Measurements from ENCODE around the gene PRKCZ. TPM values are rescaled to one million over a fixed set of nuclear protein-coding genes. Genes with fewer than 3 reads are reported as not detected.

PRKCZ gene
- total RNA-seq, 1 experiment from 2014 or later, result 45.9 TPM

DNA sequence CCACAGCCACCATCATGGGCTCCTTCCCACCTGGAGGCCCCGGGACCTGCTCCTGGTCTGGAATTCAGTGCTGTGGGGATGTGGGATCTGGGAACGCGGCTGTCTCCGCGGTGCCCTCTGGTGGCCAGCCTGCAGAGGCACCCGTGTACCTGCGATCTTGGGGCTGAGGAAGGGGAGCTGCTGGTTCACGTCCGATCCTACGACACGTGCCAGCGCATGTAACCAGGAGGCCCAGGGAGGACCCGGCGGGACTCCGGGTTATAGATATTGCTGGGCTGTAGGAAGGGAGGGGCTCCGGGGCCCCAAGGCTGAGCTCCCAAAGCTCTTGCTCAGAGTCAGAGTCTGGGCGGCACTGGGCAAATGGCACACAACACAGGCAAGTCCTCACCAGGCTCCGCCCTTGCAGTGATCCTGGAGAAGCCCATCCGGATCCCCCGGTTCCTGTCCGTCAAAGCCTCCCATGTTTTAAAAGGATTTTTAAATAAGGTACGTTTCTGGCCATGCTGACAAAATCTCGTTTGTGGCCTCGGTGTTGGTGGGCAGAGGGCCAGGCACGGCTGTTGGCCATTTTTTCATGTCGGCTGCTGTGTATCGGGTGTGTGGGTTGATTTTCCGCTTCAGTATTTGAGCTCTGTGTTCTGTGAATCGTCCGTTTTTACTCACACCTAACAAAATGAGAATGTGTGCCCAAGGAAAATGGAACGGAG, 124.3 kb downstream of the PRKCZ start:
- Mint-ChIP-seq H3K36me3 (ENCODE audit: insufficient read depth, unreplicated experiment) (peaks cover 16% of the 10 kb centered on the region), H3K9me3 (ENCODE audit: unreplicated experiment) (no peaks in the 10 kb centered on the region), H3K27ac (ENCODE audit: unreplicated experiment) (no peak overlapping the region), H3K4me3 (ENCODE audit: unreplicated experiment) (no peak overlapping the region), H3K27me3 (ENCODE audit: insufficient read depth, unreplicated experiment) (no peaks in the 10 kb centered on the region), H3K4me1 (ENCODE audit: low read depth, unreplicated experiment) (no peaks in the 10 kb centered on the region)
- TF ChIP-seq CTCF (IDR thresholded peaks at IDR 0.05; ENCODE audit: insufficient read depth in 1 of 2, low read depth in 1 of 2, low read length in 1 of 2, severe bottlenecking in 1 of 2, unreplicated experiment in 1 of 2), result peak; percentile 79 to 81
- H3K9me3 ChIP-seq, result no peaks in the 10 kb centered on the region
- peak; percentile 57 to 66 for DNase-seq
- no peaks in the 10 kb centered on the region; the same call in 1 of the 2 replicates for H3K36me3 ChIP-seq (ENCODE audit: control insufficient read depth, insufficient read depth, low read length)
- BruUV-seq (replicated peaks), result no TSS peak
- ChIA-PET POLR2A (no interaction called here), CTCF (interaction anchor here (0.6 to 1.4 kb wide), 5 partner anchors 15 to 230 kb away, joined by 3 to 11 read pairs (median 4); partner anchors contain the start of gene PRKCZ)
- intact Hi-C loops (cut with micrococcal nuclease; ENCODE audit: unreplicated experiment), result loop anchor here (2.0 kb wide), 2 partner anchors 42 to 66 kb away; no protein-coding TSS in a partner anchor
- no peaks in the 10 kb centered on the region for H3K27me3 ChIP-seq (replicated peaks; ENCODE audit: control insufficient read depth, insufficient read depth, low read length)
- H3K4me3 ChIP-seq (ENCODE audit: low read depth, low read length), result no peak overlapping the region
- H3K4me1 ChIP-seq, result no peaks in the 10 kb centered on the region

- Mint-ChIP-seq H3K9me3 (ENCODE audit: unreplicated experiment) (no peaks in the 10 kb centered on the region), H3K4me1 (ENCODE audit: low read depth, unreplicated experiment) (no peaks in the 10 kb centered on the region), H3K36me3 (ENCODE audit: insufficient read depth, unreplicated experiment) (peaks cover 20% of the 10 kb centered on the region), H3K27ac (ENCODE audit: unreplicated experiment) (no peak overlapping the region), H3K27me3 (ENCODE audit: insufficient read depth, unreplicated experiment) (no peaks in the 10 kb centered on the region), H3K4me3 (ENCODE audit: unreplicated experiment) (no peak overlapping the region)
- intact Hi-C loops (cut with micrococcal nuclease; ENCODE audit: unreplicated experiment), result loop anchor here (2.0 kb wide), 2 partner anchors 42 to 66 kb away; no protein-coding TSS in a partner anchor
- CTCF ChIA-PET, result interaction anchor here (0.7 to 1.4 kb wide), 4 partner anchors 15 to 66 kb away, joined by 3 to 11 read pairs (median 6); no protein-coding TSS in a partner anchor
- POLR2A ChIA-PET, result no interaction called here
- no TSS peak for BruUV-seq (replicated peaks)
- Histone ChIP-seq H3K36me3 (ENCODE audit: control insufficient read depth, insufficient read depth, low read length) (no peaks in the 10 kb centered on the region; the same call in 1 of the 2 replicates), H3K4me3 (ENCODE audit: low read depth, low read length) (no peak overlapping the region), H3K27me3 (replicated peaks; ENCODE audit: control insufficient read depth, insufficient read depth, low read length) (no peaks in the 10 kb centered on the region), H3K9me3 (no peaks in the 10 kb centered on the region), H3K4me1 (no peaks in the 10 kb centered on the region)
- no peak for TF ChIP-seq CTCF (IDR thresholded peaks at IDR 0.05; ENCODE audit: insufficient read depth in 1 of 2, low read depth in 1 of 2, low read length in 1 of 2, severe bottlenecking in 1 of 2, unreplicated experiment in 1 of 2)
- DNase-seq, result no peak
These were observed 124.8 kb downstream of the PRKCZ start for GRCh38 chr1:2175055-2175414.

GRCh38 chr1:2175681-2176454, 125.7 kb downstream of the PRKCZ start:
- no peaks in the 10 kb centered on the region for H3K9me3 ChIP-seq
- CTCF ChIA-PET, result interaction anchor here (1.3 kb wide), 1 partner anchor 14 kb away, joined by 5 read pairs; no protein-coding TSS in a partner anchor
- Mint-ChIP-seq H3K4me1 (ENCODE audit: low read depth, unreplicated experiment) (no peaks in the 10 kb centered on the region), H3K9me3 (ENCODE audit: unreplicated experiment) (no peaks in the 10 kb centered on the region), H3K27me3 (ENCODE audit: insufficient read depth, unreplicated experiment) (no peaks in the 10 kb centered on the region), H3K36me3 (ENCODE audit: insufficient read depth, unreplicated experiment) (peaks cover 20% of the 10 kb centered on the region), H3K4me3 (ENCODE audit: unreplicated experiment) (no peak overlapping the region), H3K27ac (ENCODE audit: unreplicated experiment) (no peak overlapping the region)
- no peak overlapping the region for H3K4me3 ChIP-seq (ENCODE audit: low read depth, low read length)
- POLR2A ChIA-PET, result no interaction called here
- H3K4me1 ChIP-seq, result no peaks in the 10 kb centered on the region
- no TSS peak for BruUV-seq (replicated peaks)
- TF ChIP-seq CTCF (IDR thresholded peaks at IDR 0.05; ENCODE audit: insufficient read depth in 1 of 2, low read depth in 1 of 2, low read length in 1 of 2, severe bottlenecking in 1 of 2, unreplicated experiment in 1 of 2), result no peak
- no peak for DNase-seq
- H3K36me3 ChIP-seq (ENCODE audit: control insufficient read depth, insufficient read depth, low read length), result no peaks in the 10 kb centered on the region; the same call in 1 of the 2 replicates
- intact Hi-C loops (cut with micrococcal nuclease; ENCODE audit: unreplicated experiment), result loop anchor here (2.0 kb wide), 2 partner anchors 43 to 67 kb away; no protein-coding TSS in a partner anchor
- H3K27me3 ChIP-seq (replicated peaks; ENCODE audit: control insufficient read depth, insufficient read depth, low read length), result no peaks in the 10 kb centered on the region
